ENCODE results near the gene TRAPPC2L.
A peak's percentile ranks its signal among the peaks of the same experiment; 100 is the strongest.

Gene TRAPPC2L

GRCh38 chr16:88848557-88848956 lies 8.4 kb upstream of the TRAPPC2L start:
- TF ChIP-seq CTCF (conservative IDR thresholded peaks at IDR 0.05) (no peak), ZFX (IDR thresholded peaks at IDR 0.05) (no peak)
- H3K27ac ChIP-seq, result no peak overlapping the region

- TF ChIP-seq CTCF (conservative IDR thresholded peaks at IDR 0.05) (no peak), ZFX (IDR thresholded peaks at IDR 0.05) (no peak)
- no peak overlapping the region for H3K27ac ChIP-seq
Observed at GRCh38 chr16:88850531-88851199, 6.3 kb upstream of the TRAPPC2L start.

- no peak overlapping the region for H3K27ac ChIP-seq
- no peak for TF ChIP-seq ZFX (IDR thresholded peaks at IDR 0.05)
- no peak for TF ChIP-seq CTCF (conservative IDR thresholded peaks at IDR 0.05)
Observed at GRCh38 chr16:88851616-88852015, 5.3 kb upstream of the TRAPPC2L start.

GRCh38 chr16:88853325-88853941 lies 3.5 kb upstream of the TRAPPC2L start:
- no peak for TF ChIP-seq CTCF (conservative IDR thresholded peaks at IDR 0.05)
- no peak for TF ChIP-seq ZFX (IDR thresholded peaks at IDR 0.05)
- no peak overlapping the region for H3K27ac ChIP-seq

- H3K27ac ChIP-seq, result no peak overlapping the region
- TF ChIP-seq ZFX (IDR thresholded peaks at IDR 0.05) (no peak), CTCF (conservative IDR thresholded peaks at IDR 0.05) (no peak)
Observed at GRCh38 chr16:88854306-88855111, 2.4 kb upstream of the TRAPPC2L start.

GRCh38 chr16:88855176-88855575 lies 1.8 kb upstream of the TRAPPC2L start:
- H3K27ac ChIP-seq, result no peak overlapping the region
- TF ChIP-seq CTCF (conservative IDR thresholded peaks at IDR 0.05), result no peak
- TF ChIP-seq ZFX (IDR thresholded peaks at IDR 0.05), result no peak

- H3K27ac ChIP-seq, result peak overlapping the region; percentile 86; the same call in 1 of the 2 replicates
- TF ChIP-seq CTCF (conservative IDR thresholded peaks at IDR 0.05), result no peak
- TF ChIP-seq ZFX (IDR thresholded peaks at IDR 0.05), result no peak
Observed at GRCh38 chr16:88855736-88856121, 1.2 kb upstream of the TRAPPC2L start.

Data from C4-2B (cell line).